GM12878 (cell line): ENCODE results near the gene ARID1A.

Source experiments
- CTCF ChIP-seq, 3 experiments: IDR thresholded peaks in 2 of 3; conservative IDR thresholded peaks in 1 of 3; 2 replicates each; pipeline ENCODE4 v1.5.1; 2011; ENCODE audit warnings: low read depth in 3 of 3, low read length in 3 of 3, mild to moderate bottlenecking in 3 of 3, control low read depth in 2 of 3, moderate library complexity in 2 of 3, inconsistent platforms in 1 of 3, mixed read lengths in 1 of 3; ENCODE audit not compliant: control insufficient read depth in 2 of 3, insufficient read depth in 1 of 3; ENCODE audit errors: extremely low read depth in 1 of 3
- EZH2 ChIP-seq: IDR thresholded peaks from 2 replicates; pipeline ENCODE4 v1.6.1; 2012; ENCODE audit warnings: low read depth, mild to moderate bottlenecking, control low read depth, inconsistent platforms, low read length, borderline replicate concordance; ENCODE audit not compliant: control insufficient read depth
- KDM1A ChIP-seq: fragments of 200-600 bp; sonication (generic); IDR thresholded peaks from 2 replicates; pipeline ENCODE4 v1.6.1; 2016; ENCODE audit warnings: borderline replicate concordance
- MAX ChIP-seq: IDR thresholded peaks from 2 replicates; pipeline ENCODE4 v1.6.1; 2012; ENCODE audit warnings: low read depth, low read length, improper control_type of control experiment
- PKNOX1 ChIP-seq: fragments of 450-650 bp; IDR thresholded peaks from 2 replicates; pipeline ENCODE4 v1.6.1; 2016; ENCODE audit warnings: mild to moderate bottlenecking
- POLR2A ChIP-seq: IDR thresholded peaks from 2 replicates; pipeline ENCODE4 v1.6.1; 2011; ENCODE audit warnings: low read depth, mild to moderate bottlenecking, low read length
- SUPT20H ChIP-seq: IDR thresholded peaks from 2 replicates; pipeline ENCODE4 v1.6.1; 2011; ENCODE audit warnings: low read depth, mild to moderate bottlenecking, low read length, moderate library complexity, borderline replicate concordance; ENCODE audit not compliant: control insufficient read depth
- YY1 ChIP-seq: IDR thresholded peaks from 2 replicates; pipeline ENCODE4 v1.6.1; 2011; ENCODE audit warnings: low read depth, mild to moderate bottlenecking, low read length
- ZBTB40 ChIP-seq: fragments of 450-650 bp; IDR thresholded peaks from 2 replicates; pipeline ENCODE4 v1.6.1; 2016; ENCODE audit warnings: mild to moderate bottlenecking, moderate library complexity, borderline replicate concordance

GRCh38 chr1:26783646-26784022, 87.8 kb downstream of the ARID1A start:
- TF ChIP-seq SUPT20H = no peak
- no peak for TF ChIP-seq POLR2A
- no peak for TF ChIP-seq PKNOX1
- no peak for TF ChIP-seq KDM1A
- no peak for TF ChIP-seq CTCF (IDR thresholded peaks at IDR 0.05 in 2 of 3, conservative IDR thresholded peaks at IDR 0.05 in 1 of 3; ENCODE audit: control insufficient read depth in 2 of 3, extremely low read depth in 1 of 3, insufficient read depth in 1 of 3, low read depth in 3 of 3, low read length in 3 of 3)
- no peak for TF ChIP-seq ZBTB40
- no peak for TF ChIP-seq EZH2
- no peak for TF ChIP-seq YY1
- TF ChIP-seq MAX = no peak
